Measurements from ENCODE around the gene TTLL6.

The TTLL6 gene

DNA sequence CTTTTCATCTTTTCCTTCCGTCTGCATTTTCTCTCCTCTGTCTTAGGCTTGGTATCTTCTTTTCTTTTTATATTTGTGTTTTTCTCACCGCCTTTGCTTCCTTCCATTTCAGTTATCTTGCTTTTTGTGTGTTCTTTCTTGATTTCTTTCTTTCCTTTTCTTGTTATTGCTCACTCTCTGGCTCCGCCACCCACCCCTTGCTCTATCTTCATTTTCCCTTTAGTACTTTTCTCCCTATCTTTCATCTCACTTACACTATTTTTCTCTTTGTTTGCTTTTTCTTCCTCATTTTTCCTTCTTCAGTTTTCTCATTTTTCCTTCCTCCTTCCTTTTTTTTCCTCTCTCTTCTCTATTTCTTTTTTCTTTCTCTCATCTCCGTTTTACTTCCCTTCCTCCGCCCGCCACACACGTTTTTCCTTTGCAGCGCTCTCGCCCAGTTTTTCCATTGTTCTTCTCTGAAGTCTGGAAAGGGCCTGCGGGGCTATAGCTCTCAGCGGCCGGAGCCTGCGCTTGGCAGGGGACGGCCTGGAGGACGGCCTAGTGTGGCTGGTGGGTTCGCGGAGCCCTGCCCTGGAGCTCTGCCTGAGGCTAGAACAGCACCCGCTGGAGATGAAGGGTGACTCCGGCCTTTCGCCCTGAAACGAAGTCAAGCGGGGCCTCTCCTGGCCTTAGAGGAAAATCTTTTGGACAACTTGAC, 83.2 kb downstream of the TTLL6 start:
- H4K20me1 ChIP-seq: peaks cover 96% of the 10 kb centered on the region
- H3K27ac ChIP-seq: no peak overlapping the region
- TF ChIP-seq Cebpa-rat (IDR thresholded peaks at IDR 0.05): no peak
- peaks cover 13% of the 10 kb centered on the region; the same call in 1 of the 2 replicates for H3K9me3 ChIP-seq
- H3K4me2 ChIP-seq: no peak overlapping the region
- no peaks in the 10 kb centered on the region for H3K36me3 ChIP-seq
- no peak overlapping the region for H3K4me3 ChIP-seq
- no peaks in the 10 kb centered on the region for H3K4me1 ChIP-seq
- H3K9ac ChIP-seq: no peak overlapping the region
- peaks cover 100% of the 10 kb centered on the region for H3K27me3 ChIP-seq

- no peak overlapping the region for H3K9ac ChIP-seq
- no peak for TF ChIP-seq Cebpa-rat (IDR thresholded peaks at IDR 0.05)
- no peaks in the 10 kb centered on the region for H3K4me1 ChIP-seq
- no peak overlapping the region for H3K4me2 ChIP-seq
- H3K9me3 ChIP-seq: 0 out of 2 replicates have a peak, but pooled peaks cover 6% of the 10 kb centered on the region
- peaks cover 100% of the 10 kb centered on the region for H3K27me3 ChIP-seq
- H3K36me3 ChIP-seq: no peaks in the 10 kb centered on the region
- no peak overlapping the region for H3K27ac ChIP-seq
- H3K4me3 ChIP-seq: no peak overlapping the region
- H4K20me1 ChIP-seq: peaks cover 96% of the 10 kb centered on the region
Observed at GRCh38 chr17:48732688-48733629, 84.1 kb downstream of the TTLL6 start.

DNA sequence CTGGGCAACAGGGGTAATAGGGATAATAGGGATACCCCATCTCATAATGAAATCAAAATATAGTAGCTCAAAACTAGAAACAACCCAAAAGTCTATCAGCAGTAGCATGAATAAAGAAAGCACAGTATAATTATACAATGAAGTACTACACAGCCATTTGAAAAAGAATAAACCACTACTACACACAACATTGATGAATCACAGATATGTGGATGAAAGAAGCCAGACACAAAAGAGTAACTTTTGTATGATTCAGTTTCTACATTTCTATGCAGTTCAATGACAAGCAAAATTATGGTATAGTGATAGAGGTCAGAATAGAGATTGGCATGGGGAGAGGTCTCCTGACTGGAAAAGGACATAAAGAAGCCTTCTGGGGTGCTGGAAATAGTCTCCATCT, 85.7 kb downstream of the TTLL6 start:
- H3K36me3 ChIP-seq: no peaks in the 10 kb centered on the region
- H4K20me1 ChIP-seq: peaks cover 96% of the 10 kb centered on the region
- no peak overlapping the region for H3K4me2 ChIP-seq
- H3K9ac ChIP-seq: no peak overlapping the region
- H3K27me3 ChIP-seq: peaks cover 100% of the 10 kb centered on the region
- H3K27ac ChIP-seq: no peak overlapping the region
- no peaks in the 10 kb centered on the region for H3K9me3 ChIP-seq
- H3K4me1 ChIP-seq: no peaks in the 10 kb centered on the region
- TF ChIP-seq Cebpa-rat (IDR thresholded peaks at IDR 0.05): no peak
- H3K4me3 ChIP-seq: no peak overlapping the region

DNA sequence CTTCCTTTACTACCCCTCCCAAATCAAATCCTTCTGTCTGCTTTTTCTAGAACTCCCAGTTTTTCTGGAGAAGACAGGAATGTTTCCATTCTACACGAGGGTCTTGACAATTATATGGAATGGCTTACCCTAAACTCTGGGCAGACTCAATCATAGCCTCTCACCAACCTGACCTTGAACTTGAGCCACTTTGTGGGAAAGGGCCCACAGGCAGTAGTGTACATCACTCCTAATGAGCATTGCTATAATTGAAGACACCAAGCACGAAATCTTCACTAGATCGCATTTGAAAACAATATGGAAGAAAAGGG, 86.8 kb downstream of the TTLL6 start:
- Histone ChIP-seq H3K4me1 (no peaks in the 10 kb centered on the region), H3K27ac (no peak overlapping the region), H3K4me2 (no peak overlapping the region), H3K4me3 (no peak overlapping the region), H3K27me3 (peaks cover 100% of the 10 kb centered on the region), H3K9me3 (no peaks in the 10 kb centered on the region), H4K20me1 (peaks cover 96% of the 10 kb centered on the region), H3K36me3 (no peaks in the 10 kb centered on the region), H3K9ac (no peak overlapping the region)
- TF ChIP-seq Cebpa-rat (IDR thresholded peaks at IDR 0.05): no peak

DNA sequence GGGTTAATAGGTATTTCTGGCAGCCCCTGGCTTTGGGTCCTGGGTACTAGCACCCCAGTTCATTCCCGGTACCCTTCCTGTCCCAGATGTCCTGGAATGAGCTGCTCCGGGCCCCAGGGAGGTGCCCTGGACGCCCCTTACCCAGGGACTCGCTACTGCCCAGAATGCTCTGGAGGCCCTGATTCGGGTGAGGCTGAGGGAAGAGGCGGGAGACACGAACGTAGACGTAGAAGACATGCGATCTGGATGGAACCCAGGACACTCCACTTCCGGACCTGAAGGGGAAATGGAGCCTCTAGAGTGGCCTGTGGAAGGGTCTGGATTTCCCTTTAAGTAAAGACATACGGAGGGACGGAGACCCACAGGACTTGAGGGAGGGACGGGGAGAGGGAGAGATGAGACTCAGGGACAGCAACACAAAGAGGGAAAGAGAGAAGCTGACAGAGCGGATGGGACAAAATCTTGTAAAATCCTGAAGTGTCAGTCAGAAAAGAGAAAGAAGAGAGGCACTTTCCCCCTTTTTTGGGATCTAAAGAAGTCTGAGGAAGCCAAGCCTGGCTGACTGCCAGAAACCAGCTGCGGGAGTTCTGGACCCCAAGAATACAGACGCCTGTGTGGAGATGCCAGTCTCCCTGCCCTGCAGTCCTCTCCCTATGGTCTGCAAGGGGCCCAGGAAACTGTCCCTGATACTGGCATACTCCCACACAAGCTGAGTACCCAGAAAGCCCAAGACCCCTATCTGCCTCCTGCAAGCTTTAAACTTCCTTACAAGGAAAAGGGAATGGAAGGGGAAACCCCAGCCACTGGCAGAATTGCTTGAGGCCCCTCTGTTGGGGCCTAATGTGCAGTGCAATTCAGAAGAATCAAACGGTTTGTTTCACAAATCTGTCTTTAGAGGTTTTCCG, 87.4 kb downstream of the TTLL6 start:
- no peak overlapping the region for H3K9ac ChIP-seq
- no peak overlapping the region for H3K4me2 ChIP-seq
- H4K20me1 ChIP-seq: peaks cover 96% of the 10 kb centered on the region
- H3K9me3 ChIP-seq: no peaks in the 10 kb centered on the region
- H3K4me1 ChIP-seq: no peaks in the 10 kb centered on the region
- peaks cover 100% of the 10 kb centered on the region for H3K27me3 ChIP-seq
- H3K27ac ChIP-seq: no peak overlapping the region
- H3K4me3 ChIP-seq: no peak overlapping the region
- TF ChIP-seq Cebpa-rat (IDR thresholded peaks at IDR 0.05): no peak
- no peaks in the 10 kb centered on the region for H3K36me3 ChIP-seq

DNA sequence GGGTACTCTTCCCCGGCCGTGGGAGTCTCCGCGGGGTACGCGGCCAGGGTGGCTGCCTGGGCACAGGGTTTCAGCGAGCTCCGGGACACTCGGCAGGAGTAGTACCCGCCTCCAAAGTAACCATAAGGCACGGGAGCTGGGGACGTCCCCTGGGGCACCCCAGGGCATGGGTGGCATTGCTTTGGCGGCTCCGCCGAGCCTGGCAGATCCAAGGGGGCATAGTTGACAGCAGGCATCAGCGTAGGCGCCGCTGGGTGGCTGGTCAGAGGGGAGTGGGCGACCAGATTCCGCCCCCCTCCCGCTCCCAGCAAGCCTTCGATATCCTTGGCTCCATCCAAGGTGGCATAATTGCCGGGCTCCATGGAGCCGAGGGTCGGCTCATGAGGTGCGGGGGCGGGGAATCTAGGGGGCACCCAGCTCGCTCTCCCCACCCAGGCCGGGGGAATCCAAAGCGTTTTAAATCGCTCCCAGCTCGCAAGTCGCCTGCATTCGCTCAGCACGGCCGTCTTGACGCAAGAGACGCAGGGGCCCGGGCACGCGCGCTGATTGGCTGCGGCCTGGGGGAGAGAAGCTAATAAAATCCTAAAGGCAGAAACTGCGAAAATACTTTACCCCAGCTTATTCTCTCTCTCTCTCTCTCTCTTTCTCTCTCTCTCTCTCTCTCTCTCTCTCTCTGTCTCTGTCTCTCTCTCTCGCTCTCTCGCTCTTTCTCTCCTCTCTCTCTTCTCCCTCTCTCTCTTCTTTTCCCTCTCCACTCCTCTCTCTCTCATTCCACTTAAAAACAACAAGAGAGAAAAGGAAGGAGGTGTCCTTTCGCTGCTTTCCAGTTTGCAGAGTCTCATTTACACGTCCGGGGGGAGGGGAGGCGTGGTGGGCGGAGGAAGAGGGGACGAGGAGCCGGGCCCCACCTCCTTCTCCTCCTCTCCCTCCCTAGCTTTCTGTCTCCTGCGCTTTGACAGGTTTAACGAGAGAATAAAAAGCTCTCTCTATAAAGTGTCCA, 88.5 kb downstream of the TTLL6 start, which contains the start of gene HOXB13:
TSS of gene HOXB13 (minus strand) at position 519 of the 1,000 bp plus-strand sequence. CDS start at position 362, 157 bp downstream.
- Histone ChIP-seq H3K27ac (no peak within 1 kb of the TSS), H3K4me1 (no peaks in the 10 kb centered on the region), H3K4me2 (peak within 1 kb of the TSS; percentile 4; the same call in 1 of the 2 replicates), H3K27me3 (peaks cover 100% of the 10 kb centered on the region), H3K4me3 (peak within 1 kb of the TSS; percentile 22; the same call in 1 of the 2 replicates), H3K9ac (no peak within 1 kb of the TSS), H3K9me3 (no peaks in the 10 kb centered on the region), H4K20me1 (peaks cover 96% of the 10 kb centered on the region), H3K36me3 (no peaks in the 10 kb centered on the region)
- TF ChIP-seq Cebpa-rat (IDR thresholded peaks at IDR 0.05): no peak

GRCh38 chr17:48727415-48728175, 89.4 kb downstream of the TTLL6 start:
- Histone ChIP-seq H3K4me2 (no peak overlapping the region), H3K9ac (no peak overlapping the region), H3K4me1 (no peaks in the 10 kb centered on the region), H3K9me3 (no peaks in the 10 kb centered on the region), H4K20me1 (peaks cover 96% of the 10 kb centered on the region), H3K36me3 (no peaks in the 10 kb centered on the region), H3K27ac (no peak overlapping the region), H3K27me3 (peaks cover 100% of the 10 kb centered on the region), H3K4me3 (no peak overlapping the region)
- TF ChIP-seq Cebpa-rat (IDR thresholded peaks at IDR 0.05): no peak

- Histone ChIP-seq H3K4me2 (no peak overlapping the region), H3K36me3 (no peaks in the 10 kb centered on the region), H3K27ac (no peak overlapping the region), H3K4me3 (no peak overlapping the region), H4K20me1 (peaks cover 96% of the 10 kb centered on the region), H3K9ac (no peak overlapping the region), H3K4me1 (no peaks in the 10 kb centered on the region), H3K27me3 (peaks cover 100% of the 10 kb centered on the region), H3K9me3 (no peaks in the 10 kb centered on the region)
- TF ChIP-seq Cebpa-rat (IDR thresholded peaks at IDR 0.05): no peak
Observed at GRCh38 chr17:48726916-48727286, 90.1 kb downstream of the TTLL6 start.
